ENCODE results near the gene ABCA9. TPM values are rescaled to one million over a fixed set of nuclear protein-coding genes. Genes with fewer than 3 reads are reported as not detected.

The ABCA9 gene
- total and polyA plus RNA-seq, 2 of the 13 experiments (the other 11 are each of a cell fraction or from before 2014, with no cell fraction given): 0.04 TPM; not detected in 1

- TF ChIP-seq CREBL2 (CRISPR knock-in tag; IDR thresholded peaks at IDR 0.05; ENCODE audit: borderline replicate concordance) (no peak), SMARCC2 (IDR thresholded peaks at IDR 0.05) (no peak), NRL (CRISPR knock-in tag; IDR thresholded peaks at IDR 0.05; ENCODE audit: borderline replicate concordance) (no peak), ZSCAN25 (CRISPR knock-in tag; IDR thresholded peaks at IDR 0.05) (peak; percentile 43; the same call in 1 of the 2 replicates), ZNF878 (CRISPR knock-in tag; IDR thresholded peaks at IDR 0.05) (peak; percentile 22; the same call in 1 of the 2 replicates), ZNF280B (CRISPR knock-in tag; IDR thresholded peaks at IDR 0.05; ENCODE audit: borderline replicate concordance) (no peak), ELF1 (CRISPR knock-in tag; IDR thresholded peaks at IDR 0.05) (peak; percentile 60; the same call in 1 of the 2 replicates), THAP11 (CRISPR knock-in tag; IDR thresholded peaks at IDR 0.05) (peak; percentile 79), ZKSCAN8 (CRISPR knock-in tag; IDR thresholded peaks at IDR 0.05; ENCODE audit: borderline replicate concordance) (peak; percentile 94; the same call in 1 of the 2 replicates), ZFP90 (CRISPR knock-in tag; IDR thresholded peaks at IDR 0.05; ENCODE audit: borderline replicate concordance) (no peak; the same call in 1 of the 2 replicates), RCOR2 (CRISPR knock-in tag; IDR thresholded peaks at IDR 0.05) (peak; percentile 90; the same call in 1 of the 2 replicates), HMG20B (CRISPR knock-in tag; conservative IDR thresholded peaks at IDR 0.05) (peak; percentile 59; the same call in 1 of the 2 replicates), STAT5B (CRISPR knock-in tag; IDR thresholded peaks at IDR 0.05) (peak; percentile 45; the same call in 1 of the 2 replicates), RBM39 (IDR thresholded peaks at IDR 0.05; ENCODE audit: low read depth, low read length, poor library complexity, severe bottlenecking) (no peak), ZGPAT (CRISPR knock-in tag; IDR thresholded peaks at IDR 0.05) (peak; percentile 99), MAFF (IDR thresholded peaks at IDR 0.05; ENCODE audit: low read depth, low read length) (no peak), ZNF138 (CRISPR knock-in tag; IDR thresholded peaks at IDR 0.05; ENCODE audit: low read depth) (no peak), ZNF225 (CRISPR knock-in tag; IDR thresholded peaks at IDR 0.05) (no peak), MXD4 (CRISPR knock-in tag; IDR thresholded peaks at IDR 0.05) (peak; percentile 73), SNAI1 (CRISPR knock-in tag; IDR thresholded peaks at IDR 0.05; ENCODE audit: borderline replicate concordance) (no peak)
- TF ChIP-seq, protein P1, sequence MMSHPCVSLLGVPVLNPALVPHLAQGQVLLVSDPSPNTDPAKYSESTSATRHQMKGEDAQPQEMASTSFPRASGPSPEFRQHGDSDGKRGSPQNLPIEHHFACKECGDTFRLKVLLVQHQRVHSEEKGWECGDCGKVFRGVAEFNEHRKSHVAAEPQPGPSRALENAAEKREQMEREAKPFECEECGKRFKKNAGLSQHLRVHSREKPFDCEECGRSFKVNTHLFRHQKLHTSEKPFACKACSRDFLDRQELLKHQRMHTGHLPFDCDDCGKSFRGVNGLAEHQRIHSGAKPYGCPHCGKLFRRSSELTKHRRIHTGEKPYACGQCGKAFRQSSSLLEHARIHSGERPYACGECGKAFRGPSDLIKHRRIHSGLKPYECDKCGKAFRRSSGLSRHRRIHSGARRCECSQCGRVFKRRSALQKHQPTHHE (CRISPR knock-in tag; IDR thresholded peaks at IDR 0.05; ENCODE audit: borderline replicate concordance): no peak; the same call in 1 of the 2 replicates
- TF ChIP-seq, protein P2, sequence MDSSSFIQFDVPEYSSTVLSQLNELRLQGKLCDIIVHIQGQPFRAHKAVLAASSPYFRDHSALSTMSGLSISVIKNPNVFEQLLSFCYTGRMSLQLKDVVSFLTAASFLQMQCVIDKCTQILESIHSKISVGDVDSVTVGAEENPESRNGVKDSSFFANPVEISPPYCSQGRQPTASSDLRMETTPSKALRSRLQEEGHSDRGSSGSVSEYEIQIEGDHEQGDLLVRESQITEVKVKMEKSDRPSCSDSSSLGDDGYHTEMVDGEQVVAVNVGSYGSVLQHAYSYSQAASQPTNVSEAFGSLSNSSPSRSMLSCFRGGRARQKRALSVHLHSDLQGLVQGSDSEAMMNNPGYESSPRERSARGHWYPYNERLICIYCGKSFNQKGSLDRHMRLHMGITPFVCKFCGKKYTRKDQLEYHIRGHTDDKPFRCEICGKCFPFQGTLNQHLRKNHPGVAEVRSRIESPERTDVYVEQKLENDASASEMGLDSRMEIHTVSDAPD (CRISPR knock-in tag; IDR thresholded peaks at IDR 0.05): peak; percentile 53; the same call in 1 of the 2 replicates
Measured at GRCh38 chr17:69047368-69048263, 13.1 kb downstream of the ABCA9 start (continued).
